ENCODE results near the gene ZNF750.

DNA sequence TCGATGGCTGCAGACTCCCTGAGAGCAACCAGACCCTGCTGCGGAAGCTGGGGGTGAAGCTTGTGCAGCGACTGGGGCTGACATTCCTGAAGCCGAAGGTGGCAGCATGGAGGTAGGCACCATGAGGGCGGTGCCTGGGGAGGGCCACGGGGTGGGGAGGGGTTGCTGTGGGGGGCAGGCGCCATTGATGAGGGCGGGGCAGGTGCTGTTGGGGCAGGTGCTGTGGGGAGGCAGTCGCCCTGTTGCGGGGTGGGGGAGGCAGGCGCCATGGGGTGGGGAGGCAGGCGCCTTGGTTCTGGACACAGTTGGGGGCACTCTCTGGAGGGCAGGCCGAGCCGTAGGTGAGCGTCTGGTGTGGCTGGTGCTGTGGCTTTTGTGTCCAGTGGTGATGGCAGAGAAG lies 38.9 kb downstream of the ZNF750 start:
- TF ChIP-seq, protein P1, sequence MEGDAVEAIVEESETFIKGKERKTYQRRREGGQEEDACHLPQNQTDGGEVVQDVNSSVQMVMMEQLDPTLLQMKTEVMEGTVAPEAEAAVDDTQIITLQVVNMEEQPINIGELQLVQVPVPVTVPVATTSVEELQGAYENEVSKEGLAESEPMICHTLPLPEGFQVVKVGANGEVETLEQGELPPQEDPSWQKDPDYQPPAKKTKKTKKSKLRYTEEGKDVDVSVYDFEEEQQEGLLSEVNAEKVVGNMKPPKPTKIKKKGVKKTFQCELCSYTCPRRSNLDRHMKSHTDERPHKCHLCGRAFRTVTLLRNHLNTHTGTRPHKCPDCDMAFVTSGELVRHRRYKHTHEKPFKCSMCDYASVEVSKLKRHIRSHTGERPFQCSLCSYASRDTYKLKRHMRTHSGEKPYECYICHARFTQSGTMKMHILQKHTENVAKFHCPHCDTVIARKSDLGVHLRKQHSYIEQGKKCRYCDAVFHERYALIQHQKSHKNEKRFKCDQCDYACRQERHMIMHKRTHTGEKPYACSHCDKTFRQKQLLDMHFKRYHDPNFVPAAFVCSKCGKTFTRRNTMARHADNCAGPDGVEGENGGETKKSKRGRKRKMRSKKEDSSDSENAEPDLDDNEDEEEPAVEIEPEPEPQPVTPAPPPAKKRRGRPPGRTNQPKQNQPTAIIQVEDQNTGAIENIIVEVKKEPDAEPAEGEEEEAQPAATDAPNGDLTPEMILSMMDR (IDR thresholded peaks at IDR 0.05): no peak
- no peak for TF ChIP-seq POLR2A (IDR thresholded peaks at IDR 0.05)
